ENCODE results near the gene ANGPTL2.

GRCh38 chr9:127147251-127147650 is 24.8 kb upstream of the ANGPTL2 start:
- TF ChIP-seq STAT6 (CRISPR knock-in tag; IDR thresholded peaks at IDR 0.05): no peak
- TF ChIP-seq HINFP (tag; conservative IDR thresholded peaks at IDR 0.05; ENCODE audit: low read depth): no peak
- TF ChIP-seq RAD21 (CRISPR knock-in tag; conservative IDR thresholded peaks at IDR 0.05 in 1 of 2, IDR thresholded peaks at IDR 0.05 in 1 of 2): no peak
- no peak for TF ChIP-seq DACH1 (IDR thresholded peaks at IDR 0.05; ENCODE audit: partially characterized antibody)
- TF ChIP-seq EP300 (IDR thresholded peaks at IDR 0.05; ENCODE audit: low read length): no peak

Measured in K562 (cell line).